Activated T-cell treated with anti-CD3 and anti-CD28 coated beads, Interleukin-2, amount 50 U/mL, for 48 hours (primary cell): ENCODE results near the gene POLR1F.
"Not testable (repeated sequence)": the region's sequence is repeated elsewhere in the genome, so short reads cannot be mapped to it uniquely, and the experiment has no call there.

Experiments used
- DNase-seq, 2 experiments: peaks; one replicate each; pipeline ENCODE4 v3.0.0-alpha.2; 2020

POLR1F gene

GRCh38 chr7:19708397-19709248 is at the start of gene POLR1F:
Gene POLR1F (minus strand): TSS chr7:19709037. CDS start chr7:19709016, 21 bp downstream.
- DNase-seq, result peak; percentile 97 to 99

- no peak for DNase-seq
Measured at GRCh38 chr7:19754521-19755116, 45.8 kb upstream of the POLR1F start.

- DNase-seq, result no peak
Measured at GRCh38 chr7:19752020-19752419, 43.2 kb upstream of the POLR1F start.

DNA sequence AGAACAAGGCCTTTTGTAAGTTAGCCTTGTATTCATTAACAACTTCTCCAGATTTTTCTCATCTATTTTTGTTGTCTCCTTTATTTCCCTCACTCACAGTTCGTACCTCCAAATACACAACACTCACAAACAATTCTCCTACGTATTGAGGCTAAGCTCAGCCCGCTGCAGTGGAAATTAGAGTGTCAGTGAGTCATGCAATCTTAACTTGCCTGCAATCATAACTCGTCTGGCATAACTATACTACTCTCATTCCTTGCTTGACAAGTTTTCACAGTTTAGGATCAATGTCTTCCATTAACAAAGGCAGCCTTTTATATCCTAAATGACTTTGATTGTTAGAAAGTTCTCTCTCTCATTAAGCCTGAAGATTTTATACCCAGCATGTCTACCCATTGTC is 40.8 kb upstream of the POLR1F start:
- DNase-seq, result no peak

GRCh38 chr7:19747740-19748339 is 39.0 kb upstream of the POLR1F start:
- DNase-seq, result no peak

DNA sequence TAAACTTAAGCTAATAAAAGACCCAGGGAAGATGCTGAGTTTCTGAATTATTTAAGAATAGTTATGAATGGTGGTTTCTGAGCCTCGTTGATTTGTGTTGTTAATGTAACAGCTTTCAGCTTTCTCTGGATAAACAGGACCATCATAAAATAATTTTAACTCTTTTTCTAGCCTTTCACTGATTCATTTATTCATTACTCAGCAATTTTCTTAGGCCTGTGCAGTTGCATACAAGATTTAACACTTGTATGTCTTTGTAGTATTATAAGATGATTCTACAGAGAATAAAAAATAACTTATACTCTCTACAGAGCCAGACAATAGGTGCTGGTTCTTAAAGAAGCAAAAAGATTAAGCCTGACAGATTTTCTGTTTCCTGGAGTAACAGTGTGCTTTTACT is 35.2 kb upstream of the POLR1F start:
- DNase-seq, result no peak

GRCh38 chr7:19728716-19729115 is 19.9 kb upstream of the POLR1F start:
- no peak for DNase-seq

GRCh38 chr7:19725770-19726169 is 16.9 kb upstream of the POLR1F start:
- no peak for DNase-seq

DNA sequence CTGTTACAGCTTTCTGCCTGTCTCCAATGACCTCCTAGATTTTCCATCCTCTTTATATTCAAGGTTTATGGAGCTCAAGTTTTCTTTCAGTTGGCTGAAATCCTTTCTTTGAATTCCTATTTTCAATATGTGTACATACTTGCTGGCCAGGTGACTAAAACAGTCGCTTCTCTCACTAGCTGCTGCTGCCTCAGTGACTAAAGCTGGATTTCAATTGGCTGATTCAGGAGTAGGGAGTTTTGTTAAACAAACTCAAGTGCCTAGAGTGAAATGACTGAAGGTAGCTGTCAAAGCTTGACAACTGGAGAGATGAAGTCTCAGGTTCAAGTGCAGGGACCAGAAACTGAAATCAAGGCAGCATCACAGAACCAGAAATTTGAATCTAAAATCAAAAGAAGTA is 6.7 kb upstream of the POLR1F start:
- DNase-seq, result no peak

DNA sequence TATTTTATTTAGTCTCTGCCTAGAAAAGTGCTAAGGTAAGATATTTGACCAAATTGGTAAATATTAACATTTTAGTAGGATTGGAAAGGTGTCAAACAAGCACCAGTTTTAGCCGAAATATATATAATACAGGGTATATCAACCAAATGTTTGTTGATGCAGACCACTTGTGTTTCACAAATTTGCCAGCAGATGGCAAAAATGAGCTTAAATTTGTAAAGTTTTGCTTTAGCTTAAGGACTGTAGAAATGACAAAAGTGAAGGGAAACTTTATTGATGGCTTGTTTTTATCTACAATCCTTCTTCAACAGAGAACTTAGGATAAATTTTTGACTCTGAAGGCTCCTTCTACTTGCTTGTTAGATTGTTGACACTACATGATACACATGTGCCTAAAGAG is 4.8 kb upstream of the POLR1F start:
- peak; percentile 21 to 31 for DNase-seq

DNA sequence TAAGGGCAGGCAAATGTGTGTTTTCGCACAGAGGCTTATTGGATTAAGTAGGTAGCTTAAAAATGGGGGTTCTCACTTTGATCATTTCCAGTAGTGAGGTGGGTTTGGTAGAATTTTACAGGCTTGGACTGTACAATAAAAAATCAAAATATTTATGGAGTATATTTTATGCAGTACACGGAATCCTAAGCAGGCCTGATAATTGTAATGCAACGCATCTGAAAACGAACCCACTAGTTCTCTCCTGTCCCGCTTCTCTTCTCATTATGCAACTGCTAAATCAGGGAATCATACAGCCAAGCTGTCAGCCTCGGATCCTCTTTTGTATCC is 377 bp upstream of the POLR1F start:
- peak in 1 of 2 experiments; percentile 24 for DNase-seq

GRCh38 chr7:19707240-19707639 is 1.6 kb downstream of the POLR1F start:
- DNase-seq, result no peak

DNA sequence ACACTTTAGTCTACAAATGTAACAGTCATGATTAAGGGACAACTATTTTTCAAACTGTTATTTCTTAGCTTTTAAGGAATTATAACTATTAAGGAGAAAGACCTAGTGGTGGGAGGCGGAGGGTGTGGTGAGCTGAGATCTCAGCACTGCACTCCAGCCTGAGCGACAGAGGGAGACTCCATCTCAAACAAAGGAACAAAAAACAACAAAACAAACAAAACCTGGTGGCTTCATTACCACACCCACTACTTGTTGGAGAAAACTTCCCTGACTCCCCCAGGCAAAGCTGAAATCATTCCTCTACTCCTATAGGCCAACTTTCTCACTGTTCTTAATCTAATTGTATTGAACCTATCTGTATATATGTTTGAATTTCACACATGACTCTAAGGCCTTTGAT is 3.2 kb downstream of the POLR1F start:
- no peak for DNase-seq

- DNase-seq, result no peak
Measured at GRCh38 chr7:19701471-19701870, 7.4 kb downstream of the POLR1F start.

DNA sequence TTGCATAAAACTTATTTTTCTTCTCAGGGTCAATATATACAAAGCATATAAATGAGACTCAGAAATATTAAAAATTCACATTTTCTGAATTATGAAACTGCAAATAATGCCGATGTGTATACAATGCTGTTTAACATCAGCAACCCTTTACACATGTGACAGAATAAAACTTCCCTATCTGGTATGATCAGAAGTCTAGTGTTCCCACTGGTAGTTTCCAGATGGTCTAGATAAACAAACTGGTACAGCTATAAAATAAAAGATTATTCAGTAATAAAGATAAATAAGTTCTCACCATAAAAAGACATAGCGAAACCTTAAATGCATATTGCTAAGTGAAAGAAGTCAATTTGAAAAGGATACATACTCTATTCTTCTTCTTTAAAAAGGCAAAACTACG is 7.9 kb downstream of the POLR1F start:
- no peak for DNase-seq

DNA sequence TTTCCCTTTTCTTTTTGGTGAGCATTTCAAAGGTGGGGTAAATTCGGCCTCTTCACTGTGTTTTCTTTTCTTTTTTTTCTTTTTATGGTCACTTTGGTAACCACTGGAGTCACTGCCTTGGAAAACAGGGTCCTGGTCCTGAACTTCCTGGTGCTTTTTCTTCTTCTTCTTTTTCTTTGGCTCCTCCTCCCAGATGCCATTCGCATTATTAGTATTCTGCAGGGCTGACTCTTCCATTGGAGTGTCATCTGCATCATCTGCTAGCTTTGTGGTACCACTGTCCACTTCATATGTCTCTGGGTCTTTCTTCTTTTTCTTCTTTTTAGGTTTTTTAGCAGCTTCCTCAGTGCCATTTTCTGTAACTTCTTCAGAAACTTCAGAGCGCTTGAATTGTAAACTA is 10.5 kb downstream of the POLR1F start:
- no peak for DNase-seq

GRCh38 chr7:19696926-19697325 is 11.9 kb downstream of the POLR1F start:
- DNase-seq, result no peak

- no peak for DNase-seq
Measured at GRCh38 chr7:19692111-19692828, 16.6 kb downstream of the POLR1F start.

DNA sequence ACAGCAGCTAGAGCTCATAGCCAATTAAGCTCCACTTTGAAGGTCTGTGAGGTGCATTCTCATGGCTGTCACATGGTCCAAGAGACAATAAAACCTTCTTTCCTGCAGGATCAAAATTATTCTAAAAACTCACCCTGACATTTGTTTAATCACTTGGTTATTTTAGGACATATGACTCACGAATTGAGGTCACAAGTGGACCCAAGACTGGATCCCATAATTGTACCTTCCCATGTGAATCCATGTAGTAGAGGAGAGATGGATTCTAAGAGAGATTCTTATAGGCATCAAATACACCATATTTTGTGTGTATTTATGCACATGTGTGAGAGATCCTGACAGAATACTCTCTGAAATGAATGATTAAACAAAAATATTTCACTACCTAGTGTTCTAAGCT is 18.1 kb downstream of the POLR1F start:
- DNase-seq, result no peak

DNA sequence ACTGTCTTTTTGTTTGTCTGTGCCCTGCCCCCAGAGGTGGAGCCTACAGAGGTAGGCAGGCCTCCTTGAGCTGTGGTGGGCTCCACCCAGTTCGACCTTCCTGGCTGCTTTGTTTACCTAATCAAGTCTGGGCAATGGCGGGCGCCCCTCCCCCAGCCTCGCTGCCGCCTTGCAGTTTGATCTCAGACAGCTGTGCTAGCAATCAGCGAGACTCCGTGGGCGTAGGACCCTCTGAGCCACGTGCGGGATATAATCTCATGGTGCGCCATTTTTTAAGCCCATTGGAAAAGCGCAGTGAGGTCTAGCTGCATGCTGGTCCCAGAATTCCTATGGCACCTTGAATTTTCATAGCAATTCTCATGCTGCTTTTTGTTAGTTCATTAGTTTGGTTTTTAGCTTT is 19.7 kb downstream of the POLR1F start:
- DNase-seq, result not testable (repeated sequence)

DNA sequence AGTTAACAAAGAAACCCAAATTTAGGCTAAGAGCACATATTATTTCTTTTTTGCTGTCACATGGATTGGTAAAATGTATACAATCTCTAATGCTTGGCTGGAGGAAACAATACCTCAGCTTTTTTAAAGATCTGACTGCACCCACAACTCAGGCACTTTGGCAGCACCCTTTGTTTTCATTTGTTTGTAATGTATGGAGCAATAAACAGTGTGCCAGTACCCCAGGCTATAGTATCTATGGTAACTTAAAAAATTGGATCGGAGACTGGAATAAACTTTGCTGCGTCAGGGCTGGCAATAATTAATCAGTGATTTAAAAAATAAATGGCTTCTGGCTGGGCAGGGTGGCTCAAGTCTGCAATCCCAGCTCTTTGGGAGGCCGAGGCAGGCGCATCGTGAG is 27.2 kb downstream of the POLR1F start:
- DNase-seq, result no peak

DNA sequence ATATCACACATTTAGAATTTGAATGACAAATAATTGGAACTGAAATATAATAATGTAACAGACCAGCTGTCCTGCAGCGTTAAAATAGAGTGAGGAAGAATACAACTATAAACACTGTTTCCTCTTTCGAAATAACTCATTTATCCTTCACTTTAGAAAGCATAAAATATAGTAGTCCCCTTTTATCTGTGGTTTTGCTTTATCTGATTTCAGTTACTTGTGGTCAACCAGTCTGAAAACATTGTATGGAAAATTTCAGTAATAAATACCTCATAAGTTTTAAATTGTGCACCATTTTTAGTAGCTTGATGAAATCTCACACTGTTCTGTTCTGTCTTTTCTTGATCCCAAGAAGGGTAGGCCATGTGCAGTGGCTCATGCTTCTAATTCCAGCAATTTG is 31.7 kb downstream of the POLR1F start:
- no peak for DNase-seq

GRCh38 chr7:19675816-19676215 is 33.0 kb downstream of the POLR1F start:
- no peak for DNase-seq
